PFSK-1 (cell line): ENCODE data around the gene ZFHX3.

Experiments used
- FOXP2 ChIP-seq: optimal IDR thresholded peaks from 2 replicates; pipeline ENCODE3; 2011; ENCODE audit warnings: borderline replicate concordance, control low read depth, inconsistent platforms; ENCODE audit not compliant: insufficient read depth; ENCODE audit errors: extremely low read length, extremely low read depth
- POLR2AphosphoS5 ChIP-seq: IDR thresholded peaks from 2 replicates; pipeline ENCODE4 v1.6.1; 2012; ENCODE audit warnings: low read depth, mild to moderate bottlenecking, control low read depth, low read length, moderate library complexity
- SIN3A ChIP-seq: IDR thresholded peaks from 2 replicates; pipeline ENCODE4 v1.6.1; 2012; ENCODE audit warnings: mild to moderate bottlenecking, low read length, moderate library complexity, borderline replicate concordance; ENCODE audit not compliant: insufficient read depth
- TAF1 ChIP-seq: IDR thresholded peaks from 2 replicates; pipeline ENCODE4 v1.6.1; 2012; ENCODE audit warnings: low read length, control low read depth, borderline replicate concordance; ENCODE audit not compliant: insufficient read depth
- TF ChIP-seq, protein P1 (sequence below), 2 experiments: IDR thresholded peaks; 2 replicates each; pipeline versions ENCODE4 v1.6.1 to v1.8.0; 2011 to 2012; ENCODE audit warnings: low read depth in 2 of 2, low read length in 2 of 2, control low read depth in 1 of 2, inconsistent platforms in 1 of 2, mild to moderate bottlenecking in 1 of 2, moderate library complexity in 1 of 2; ENCODE audit not compliant: insufficient read depth in 1 of 2

GRCh38 chr16:72928090-72928981 lies 119.6 kb downstream of the ZFHX3 start:
- TF ChIP-seq POLR2AphosphoS5: no peak
- TF ChIP-seq, protein P1, sequence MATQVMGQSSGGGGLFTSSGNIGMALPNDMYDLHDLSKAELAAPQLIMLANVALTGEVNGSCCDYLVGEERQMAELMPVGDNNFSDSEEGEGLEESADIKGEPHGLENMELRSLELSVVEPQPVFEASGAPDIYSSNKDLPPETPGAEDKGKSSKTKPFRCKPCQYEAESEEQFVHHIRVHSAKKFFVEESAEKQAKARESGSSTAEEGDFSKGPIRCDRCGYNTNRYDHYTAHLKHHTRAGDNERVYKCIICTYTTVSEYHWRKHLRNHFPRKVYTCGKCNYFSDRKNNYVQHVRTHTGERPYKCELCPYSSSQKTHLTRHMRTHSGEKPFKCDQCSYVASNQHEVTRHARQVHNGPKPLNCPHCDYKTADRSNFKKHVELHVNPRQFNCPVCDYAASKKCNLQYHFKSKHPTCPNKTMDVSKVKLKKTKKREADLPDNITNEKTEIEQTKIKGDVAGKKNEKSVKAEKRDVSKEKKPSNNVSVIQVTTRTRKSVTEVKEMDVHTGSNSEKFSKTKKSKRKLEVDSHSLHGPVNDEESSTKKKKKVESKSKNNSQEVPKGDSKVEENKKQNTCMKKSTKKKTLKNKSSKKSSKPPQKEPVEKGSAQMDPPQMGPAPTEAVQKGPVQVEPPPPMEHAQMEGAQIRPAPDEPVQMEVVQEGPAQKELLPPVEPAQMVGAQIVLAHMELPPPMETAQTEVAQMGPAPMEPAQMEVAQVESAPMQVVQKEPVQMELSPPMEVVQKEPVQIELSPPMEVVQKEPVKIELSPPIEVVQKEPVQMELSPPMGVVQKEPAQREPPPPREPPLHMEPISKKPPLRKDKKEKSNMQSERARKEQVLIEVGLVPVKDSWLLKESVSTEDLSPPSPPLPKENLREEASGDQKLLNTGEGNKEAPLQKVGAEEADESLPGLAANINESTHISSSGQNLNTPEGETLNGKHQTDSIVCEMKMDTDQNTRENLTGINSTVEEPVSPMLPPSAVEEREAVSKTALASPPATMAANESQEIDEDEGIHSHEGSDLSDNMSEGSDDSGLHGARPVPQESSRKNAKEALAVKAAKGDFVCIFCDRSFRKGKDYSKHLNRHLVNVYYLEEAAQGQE (IDR thresholded peaks at IDR 0.05; ENCODE audit: insufficient read depth in 1 of 2, low read depth in 2 of 2, low read length in 2 of 2): no peak
- no peak for TF ChIP-seq TAF1
- no peak for TF ChIP-seq SIN3A
- no peak for TF ChIP-seq FOXP2
